GM12878 (cell line): Measurements from ENCODE around the gene ACTL8. TPM values are rescaled to one million over a fixed set of nuclear protein-coding genes. Genes with fewer than 3 reads are reported as not detected.

Source experiments
- ATAC-seq: fragments of 200-7000 bp; cut with Tn5 transposase; 3 replicates; pipeline ENCODE4 v1.9.1; 2020; ENCODE audit warnings: mild to moderate bottlenecking, moderate library complexity
- BruUV-seq: library from RNA; stranded (reverse); fragments of 400-500 nt; replicated peaks from 2 replicates; lab custom pipeline; 2021; lab: Mats Ljungman, UMichigan
- CTCF ChIA-PET: fragments of 300-600 bp; sonication (Branson Sonifier 250); formaldehyde crosslinking; extraction: SDS; loops from one replicate; lab custom pipeline; 2021; ENCODE audit warnings: inconsistent platforms; lab: Yijun Ruan, JAX
- POLR2A ChIA-PET: fragments of 350-600 bp; formaldehyde crosslinking; extraction: SDS; loops from one replicate; lab custom pipeline; 2021; ENCODE audit warnings: inconsistent platforms; lab: Charles Lee
- RAD21 ChIA-PET: fragments of 300-600 bp; sonication (Branson Sonifier 250); formaldehyde crosslinking; loops from one replicate; lab custom pipeline; 2023; ENCODE audit warnings: antibody characterized with exemption; ENCODE audit not compliant: unreplicated experiment; lab: Charles Lee
- SMC1A ChIA-PET: fragments of 300-600 bp; sonication (Branson Sonifier 250); formaldehyde crosslinking; loops from one replicate; lab custom pipeline; 2023; ENCODE audit not compliant: unreplicated experiment, uncharacterized antibody; lab: Charles Lee
- DNase-seq: peaks from one replicate; pipeline ENCODE4 v3.0.0-alpha.2; 2011; ENCODE audit warnings: low read depth, low spot score
- FAIRE-seq: peaks from 3 replicates; lab custom pipeline; 2011; peaks lifted over from hg19 to GRCh38; lab: Jason Lieb, UNC
- H2AFZ ChIP-seq: 2 replicates; pipeline ENCODE4 v1.6.0; 2011; ENCODE audit warnings: low read depth, low read length, control low read depth; ENCODE audit not compliant: control insufficient read depth
- H3K27ac ChIP-seq: 2 replicates; pipeline ENCODE4 v1.5.1; 2011; ENCODE audit warnings: control low read depth; ENCODE audit not compliant: control insufficient read depth, insufficient read depth
- H3K27me3 ChIP-seq, 2 experiments: replicated peaks in 1 of 2; 2 replicates each; pipeline versions ENCODE4 v1.6.0 to v1.6.1; 2011; ENCODE audit warnings: low read length in 1 of 2; ENCODE audit not compliant: control insufficient read depth in 2 of 2, insufficient read depth in 2 of 2
- H3K36me3 ChIP-seq, 2 experiments: 2 replicates each; pipeline ENCODE4 v1.5.1; 2011; ENCODE audit warnings: low read length in 1 of 2; ENCODE audit not compliant: control insufficient read depth in 2 of 2, insufficient read depth in 2 of 2
- H3K4me1 ChIP-seq: 2 replicates; pipeline ENCODE4 v1.6.1; 2011; ENCODE audit warnings: mild to moderate bottlenecking, low read length, moderate library complexity, mixed read lengths; ENCODE audit not compliant: control insufficient read depth, insufficient read depth
- H3K4me2 ChIP-seq: 2 replicates; pipeline ENCODE4 v1.6.0; 2011; ENCODE audit warnings: control low read depth; ENCODE audit not compliant: control insufficient read depth, insufficient read depth
- H3K4me3 ChIP-seq: fragments of 200-600 bp; sonication (generic); 2 replicates; pipeline ENCODE4 v1.5.1; 2016
- H3K79me2 ChIP-seq: 2 replicates; pipeline ENCODE4 v1.6.0; 2011; ENCODE audit warnings: low read length; ENCODE audit not compliant: control insufficient read depth, insufficient read depth
- H3K9ac ChIP-seq: 2 replicates; pipeline ENCODE4 v1.8.0; 2011; ENCODE audit warnings: low read length, control low read depth, mixed read lengths; ENCODE audit not compliant: control insufficient read depth, insufficient read depth
- H3K9me3 ChIP-seq: replicated peaks from 3 replicates; pipeline ENCODE4 v1.5.1; 2011; ENCODE audit warnings: mild to moderate bottlenecking, low read length; ENCODE audit not compliant: control insufficient read depth, insufficient read depth
- H4K20me1 ChIP-seq: 2 replicates; pipeline ENCODE4 v1.6.0; 2011; ENCODE audit not compliant: control insufficient read depth, insufficient read depth
- BCL11A ChIP-seq: IDR thresholded peaks from 2 replicates; pipeline ENCODE4 v1.6.1; 2011; ENCODE audit warnings: low read depth, low read length
- BMI1 ChIP-seq: fragments of 450-650 bp; IDR thresholded peaks from 2 replicates; pipeline ENCODE4 v1.6.1; 2016; ENCODE audit warnings: mild to moderate bottlenecking, moderate library complexity, borderline replicate concordance
- EGR1 ChIP-seq, 2 experiments: IDR thresholded peaks; 1 replicate in 1 of 2; 2 replicates in 1 of 2; pipeline ENCODE4 v1.6.1; 2011 to 2012; ENCODE audit warnings: low read depth in 2 of 2, low read length in 2 of 2, borderline replicate concordance in 1 of 2, mild to moderate bottlenecking in 1 of 2, moderate library complexity in 1 of 2
- GATAD2B ChIP-seq: fragments of 450-650 bp; conservative IDR thresholded peaks from 2 replicates; pipeline ENCODE4 v1.6.1; 2017; ENCODE audit warnings: low read depth, mild to moderate bottlenecking, moderate library complexity
- HDAC2 ChIP-seq: fragments of 200-600 bp; sonication (generic); IDR thresholded peaks from 2 replicates; pipeline ENCODE4 v1.6.1; 2017
- IKZF1 ChIP-seq: fragments of 450-650 bp; conservative IDR thresholded peaks from 2 replicates; pipeline ENCODE4 v1.6.1; 2017; ENCODE audit warnings: antibody characterized with exemption, mild to moderate bottlenecking
- IRF3 ChIP-seq: fragments of 450-650 bp; IDR thresholded peaks from 2 replicates; pipeline ENCODE4 v1.6.1; 2014; ENCODE audit warnings: mild to moderate bottlenecking
- MXI1 ChIP-seq: fragments of 150-350 bp; IDR thresholded peaks from 2 replicates; pipeline ENCODE4 v1.6.1; 2011; ENCODE audit warnings: low read depth, mild to moderate bottlenecking, inconsistent platforms, low read length, improper control_type of control experiment
- NFYA ChIP-seq: IDR thresholded peaks from 2 replicates; pipeline ENCODE4 v1.6.1; 2011; ENCODE audit warnings: low read depth, mild to moderate bottlenecking, low read length, improper control_type of control experiment, borderline replicate concordance
- SKIL ChIP-seq: fragments of 450-650 bp; IDR thresholded peaks from 2 replicates; pipeline ENCODE4 v1.6.1; 2017; ENCODE audit warnings: mild to moderate bottlenecking, low read depth, inconsistent platforms; ENCODE audit not compliant: poor library complexity, severe bottlenecking
- SMAD1 ChIP-seq: fragments of 450-650 bp; IDR thresholded peaks from 2 replicates; pipeline ENCODE4 v1.6.1; 2018; ENCODE audit warnings: mild to moderate bottlenecking, low read depth; ENCODE audit not compliant: partially characterized antibody
- SMC3 ChIP-seq: IDR thresholded peaks from 2 replicates; pipeline ENCODE4 v1.6.1; 2011; ENCODE audit warnings: low read length, improper control_type of control experiment, borderline replicate concordance
- SUPT20H ChIP-seq: IDR thresholded peaks from 2 replicates; pipeline ENCODE4 v1.6.1; 2011; ENCODE audit warnings: low read depth, mild to moderate bottlenecking, low read length, moderate library complexity, borderline replicate concordance; ENCODE audit not compliant: control insufficient read depth
- YY1 ChIP-seq: IDR thresholded peaks from 2 replicates; pipeline ENCODE4 v1.6.1; 2011; ENCODE audit warnings: low read depth, mild to moderate bottlenecking, low read length
- ZBTB4 ChIP-seq: fragments of 450-650 bp; formaldehyde crosslinking; IDR thresholded peaks from 2 replicates; pipeline ENCODE4 v1.4.0; 2022; ENCODE audit warnings: mild to moderate bottlenecking, moderate library complexity
- ZNF207 ChIP-seq: fragments of 450-650 bp; IDR thresholded peaks from 2 replicates; pipeline ENCODE4 v1.6.1; 2014; ENCODE audit warnings: antibody characterized with exemption, mild to moderate bottlenecking, borderline replicate concordance
- ZNF384 ChIP-seq: IDR thresholded peaks from 2 replicates; pipeline ENCODE4 v1.6.1; 2012; ENCODE audit warnings: low read depth, mild to moderate bottlenecking, low read length, improper control_type of control experiment, borderline replicate concordance
- WGBS: methylation state at CpG from one replicate; pipeline ENCODE4 v1.1.6; 2016; ENCODE audit warnings: low lambda C conversion rate; ENCODE audit not compliant: insufficient replicate concordance, insufficient coverage; ENCODE audit errors: missing lambda C conversion rate; 5-methylcytosine and 5-hydroxymethylcytosine counted together
- in situ Hi-C: fragments of 300-500 bp; cut with MboI; formaldehyde crosslinking; loops from 9 replicates; pipeline ENCODE4 v1.14.3; 2018; ENCODE audit warnings: mixed read lengths
- intact Hi-C: fragments of 100-400 bp; cut with micrococcal nuclease; formaldehyde crosslinking; loops from one replicate; pipeline ENCODE4 v1.14.2; 2022; ENCODE audit not compliant: unreplicated experiment
- polyA plus RNA-seq, 11 experiments: library from polyadenylated mRNA; depleted of rRNA in 4 of 11; unstranded in 6 of 11; stranded (reverse) in 5 of 11; fragments of >200 nt; fragmentation: Nextera tagmentation in 4 of 11; fragmentation: Illumina TruSeq in 1 of 11; extraction: Ambion mirVana in 4 of 11; extraction: Trizol in 1 of 11; gene quantifications; 1 replicate in 1 of 11; 2 replicates in 10 of 11; pipeline versions ENCODE4 v1.2.1 to v1.2.3, GENCODE V29; 2011 to 2016; ENCODE audit warnings: inconsistent platforms in 2 of 11, missing spikeins in 2 of 11, low read depth in 1 of 11
- total RNA-seq, 4 experiments: library from RNA; depleted of rRNA in 3 of 4; stranded (reverse); fragments of >200 nt in 3 of 4; fragmentation: Illumina TruSeq in 1 of 4; extraction: Trizol in 1 of 4; gene quantifications; 2 replicates each; pipeline versions ENCODE4 v1.2.1 to v1.2.3, GENCODE V29; 2013 to 2021

ACTL8 gene
- total and polyA plus RNA-seq, 10 of the 15 experiments (the other 5 are each of a cell fraction or from before 2014, with no cell fraction given) = 0.05 to 0.27 TPM; not detected in 8

- no peak for TF ChIP-seq SUPT20H
- no peak for TF ChIP-seq GATAD2B
- no peak for TF ChIP-seq ZBTB4 (CRISPR knock-in tag)
- no peak for TF ChIP-seq BMI1
These were observed 31.0 kb upstream of the ACTL8 start (continued) for GRCh38 chr1:17724150-17724549.

- ChIA-PET SMC1A (no interaction called here), RAD21 (no interaction called here), POLR2A (interaction anchor here (0.6 kb wide), 1 partner anchor 142 kb away, joined by 3 read pairs; no protein-coding TSS in a partner anchor), CTCF (interaction anchor here (1.2 kb wide), 1 partner anchor 64 kb away, joined by 3 read pairs; no protein-coding TSS in a partner anchor)
- Histone ChIP-seq H3K36me3 (no peaks in the 10 kb centered on the region), H3K9ac (no peak overlapping the region), H4K20me1 (no peaks in the 10 kb centered on the region), H3K4me2 (no peak overlapping the region), H3K4me3 (no peak overlapping the region), H3K27me3 (no peaks in the 10 kb centered on the region), H3K79me2 (no peaks in the 10 kb centered on the region), H3K27ac (no peak overlapping the region), H3K4me1 (no peaks in the 10 kb centered on the region), H3K9me3 (no peaks in the 10 kb centered on the region), H2AFZ (no peak overlapping the region)
- ATAC-seq (no peak), FAIRE-seq (no peak), DNase-seq (no peak)
- BruUV-seq = no TSS peak
- 40% methylated on average over 9 of the region's 9 CpGs for WGBS
- in situ Hi-C loops (no loop called here), intact Hi-C loops (no loop called here)
- TF ChIP-seq ZNF207 = no peak
- TF ChIP-seq ZNF384 = no peak
- TF ChIP-seq NFYA = no peak
- TF ChIP-seq SKIL = no peak
- TF ChIP-seq IRF3 = no peak
- TF ChIP-seq YY1 = no peak
- TF ChIP-seq HDAC2 = no peak
- no peak for TF ChIP-seq SMC3
- TF ChIP-seq BCL11A = no peak
- no peak for TF ChIP-seq SMAD1
- TF ChIP-seq IKZF1 = no peak
- TF ChIP-seq EGR1 (IDR thresholded peaks at IDR 0.05; ENCODE audit: borderline replicate concordance in 1 of 2, low read depth in 2 of 2, low read length in 2 of 2) = no peak
- TF ChIP-seq MXI1 = no peak
These were observed 29.9 kb upstream of the ACTL8 start for GRCh38 chr1:17725084-17725719.
